NCI-H2196 treated with DMSO at 0.1 percent for 48 hours (cell line): ENCODE data around the gene NFIC.
A peak's percentile ranks its signal among the peaks of the same experiment; 100 is the strongest.
"Not testable (repeated sequence)": the region's sequence is repeated elsewhere in the genome, so short reads cannot be mapped to it uniquely, and the experiment has no call there.

ENCODE experiments used
- DNase-seq: peaks from one replicate; lab custom pipeline; 2025; ENCODE audit not compliant: unreplicated experiment; lab: John Stamatoyannopoulos, UW

NFIC gene

GRCh38 chr19:3415695-3416094 lies 49.3 kb downstream of the NFIC start:
- no peak for DNase-seq

GRCh38 chr19:3420244-3420755 lies 53.9 kb downstream of the NFIC start:
- DNase-seq = no peak

- DNase-seq = no peak
These were observed 54.7 kb downstream of the NFIC start for GRCh38 chr19:3420909-3421619.

- not testable (repeated sequence) for DNase-seq
These were observed 55.3 kb downstream of the NFIC start for GRCh38 chr19:3421656-3422055.

GRCh38 chr19:3423183-3423829 lies 56.9 kb downstream of the NFIC start:
- DNase-seq = no peak

GRCh38 chr19:3426433-3426832 lies 60.0 kb downstream of the NFIC start:
- DNase-seq = no peak

GRCh38 chr19:3430366-3430680 lies 63.9 kb downstream of the NFIC start:
- not testable (repeated sequence) for DNase-seq

GRCh38 chr19:3431760-3432397 lies 65.5 kb downstream of the NFIC start:
- no peak for DNase-seq

GRCh38 chr19:3433313-3433712 lies 66.9 kb downstream of the NFIC start:
- DNase-seq = no peak

- no peak for DNase-seq
These were observed 67.6 kb downstream of the NFIC start for GRCh38 chr19:3433805-3434540.

GRCh38 chr19:3434630-3435553 lies 68.5 kb downstream of the NFIC start:
- peak; percentile 91 for DNase-seq

- no peak for DNase-seq
These were observed 73.7 kb downstream of the NFIC start for GRCh38 chr19:3440082-3440481.

- no peak for DNase-seq
These were observed 75.0 kb downstream of the NFIC start for GRCh38 chr19:3441089-3441985.

- DNase-seq = no peak
These were observed 75.6 kb downstream of the NFIC start for GRCh38 chr19:3441986-3442329.

- no peak for DNase-seq
These were observed 76.2 kb downstream of the NFIC start for GRCh38 chr19:3442487-3443071.

- DNase-seq = no peak
These were observed 77.7 kb downstream of the NFIC start for GRCh38 chr19:3443840-3444694.

- DNase-seq = no peak
These were observed 78.4 kb downstream of the NFIC start for GRCh38 chr19:3444695-3445234.

GRCh38 chr19:3446657-3447056 lies 80.3 kb downstream of the NFIC start:
- DNase-seq = not testable (repeated sequence)
